GM18511 (cell line): ENCODE results near the gene B9D1.

Experiments used
- ATAC-seq: cut with Tn5 transposase; IDR thresholded peaks from one replicate; pipeline ENCODE4 v1.9.1; 2021; ENCODE audit warnings: mild to moderate bottlenecking, moderate library complexity; ENCODE audit not compliant: unreplicated experiment

B9D1 gene

DNA sequence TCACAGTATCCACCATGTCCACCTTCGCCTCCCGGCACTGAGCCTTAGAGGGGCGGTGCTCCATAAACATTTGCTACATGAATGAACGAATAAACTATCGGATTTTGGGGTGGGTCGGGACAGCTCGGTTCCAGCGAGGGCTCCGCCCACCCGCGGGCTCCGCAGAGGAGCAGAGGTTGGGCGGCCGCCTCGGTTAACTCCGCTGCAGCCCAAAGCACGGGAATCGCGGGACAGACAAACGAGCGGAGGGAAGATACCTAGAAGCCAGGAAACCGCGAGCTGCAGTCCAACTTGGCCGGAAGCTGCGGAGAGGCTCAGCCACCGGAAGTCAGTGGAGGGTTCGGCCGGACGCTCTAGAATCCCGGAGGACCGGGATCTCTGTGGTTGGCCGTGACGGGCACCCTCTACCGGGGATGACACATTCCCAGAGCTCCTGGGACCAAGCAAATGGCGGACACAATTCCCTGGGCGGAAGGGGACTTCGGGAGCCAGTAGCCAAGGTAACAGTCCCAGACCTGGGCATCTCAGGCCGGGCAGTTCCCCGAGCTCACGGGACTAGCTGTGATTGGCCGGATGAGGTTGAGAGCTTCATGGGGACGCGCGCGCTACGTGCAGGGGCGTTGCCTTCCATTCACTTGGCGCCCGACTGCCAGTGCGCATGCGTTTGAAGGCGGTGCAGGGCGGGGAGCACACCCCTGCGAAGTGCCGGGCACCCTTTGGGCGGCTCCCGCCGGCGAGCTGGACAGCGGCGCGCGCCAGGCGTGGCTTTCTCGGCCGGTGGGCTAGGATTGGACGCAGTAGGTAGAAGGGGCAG, 15.3 kb upstream of the B9D1 start:
- peak; percentile 92 for ATAC-seq

DNA sequence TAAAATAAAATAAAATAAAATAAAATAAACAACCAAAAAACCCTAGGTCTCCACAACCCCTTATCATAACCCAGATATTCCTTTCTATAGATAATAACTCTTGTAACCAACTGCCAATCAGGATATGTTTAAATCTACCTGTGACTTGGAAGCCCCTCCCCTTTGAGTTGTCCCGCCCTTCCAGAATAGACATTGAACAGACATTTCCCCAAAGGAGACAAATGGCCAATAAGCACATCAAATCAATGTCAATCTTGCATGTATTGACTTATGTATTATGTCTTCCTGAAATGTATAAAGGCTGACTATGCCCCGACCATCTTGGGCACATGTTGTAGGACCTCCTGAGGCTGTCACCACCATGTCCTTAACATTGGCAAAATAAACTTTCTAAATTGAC, 14.3 kb upstream of the B9D1 start:
- ATAC-seq = no peak

DNA sequence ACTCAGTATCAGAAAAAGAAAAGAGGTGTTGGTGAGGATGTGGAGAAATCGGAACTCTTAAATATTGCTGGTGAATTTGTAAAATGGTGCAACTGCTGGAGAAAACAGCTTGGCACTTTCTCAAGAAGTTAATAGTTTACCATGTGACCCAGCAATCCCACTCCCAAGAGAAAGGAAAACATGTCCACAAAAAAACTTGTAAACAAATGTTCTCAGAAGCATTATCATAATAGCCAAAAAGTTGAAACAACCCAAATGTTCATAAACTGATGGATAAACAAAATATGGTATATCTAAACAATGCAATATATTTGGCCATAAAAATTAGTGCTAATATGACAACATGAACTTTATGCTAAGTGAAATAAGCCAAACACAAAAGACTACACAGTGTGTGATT, 13.2 kb upstream of the B9D1 start:
- no peak for ATAC-seq

DNA sequence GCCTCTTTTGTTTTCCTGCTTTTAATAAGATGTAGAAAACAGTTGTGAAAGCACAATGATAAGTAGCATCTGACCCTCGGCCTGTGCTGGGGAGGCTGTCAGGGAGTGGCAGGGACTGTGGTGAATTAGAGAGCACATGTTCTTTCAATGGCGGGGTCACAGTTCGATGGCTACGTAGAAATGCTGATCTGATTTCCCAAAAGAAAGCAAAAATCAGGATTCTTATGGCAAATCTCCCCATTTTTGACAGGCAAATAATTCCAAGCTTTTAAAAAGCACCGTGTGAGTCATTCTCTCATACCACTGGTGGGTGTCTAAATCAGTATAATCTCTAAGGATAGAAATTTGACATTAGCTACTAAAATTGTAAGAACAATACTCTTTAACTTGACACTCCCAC, 11.6 kb upstream of the B9D1 start:
- ATAC-seq = no peak

DNA sequence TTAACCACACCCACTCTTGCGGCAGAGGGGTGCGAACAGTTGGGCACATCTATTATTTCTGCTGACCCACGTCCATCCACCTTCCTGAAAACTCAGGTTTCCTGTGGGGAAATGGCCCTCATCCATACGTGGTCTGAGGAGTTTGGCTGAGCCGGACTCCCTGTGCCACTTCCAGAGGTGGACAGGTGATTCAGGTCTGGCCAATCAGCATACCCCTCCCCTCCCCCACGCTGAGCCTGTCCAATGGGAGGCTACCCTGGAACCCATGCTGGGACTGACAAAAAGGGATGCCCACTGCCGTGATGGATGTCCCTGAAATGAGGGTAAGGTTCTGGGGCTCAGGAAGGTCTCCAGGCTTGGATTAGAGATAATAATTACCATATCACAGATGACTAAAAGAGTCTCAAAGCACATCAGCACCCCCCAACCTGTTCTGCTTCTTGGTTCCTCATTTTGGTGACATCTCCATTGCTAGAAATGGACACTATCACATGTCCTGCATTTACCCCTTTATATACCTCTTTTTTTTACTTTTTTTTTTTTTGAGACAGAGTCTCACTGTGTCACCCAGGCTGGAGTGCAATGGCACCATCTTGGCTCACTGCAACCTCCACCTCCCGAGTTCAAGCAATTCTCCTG, 10.5 kb upstream of the B9D1 start:
- no peak for ATAC-seq

DNA sequence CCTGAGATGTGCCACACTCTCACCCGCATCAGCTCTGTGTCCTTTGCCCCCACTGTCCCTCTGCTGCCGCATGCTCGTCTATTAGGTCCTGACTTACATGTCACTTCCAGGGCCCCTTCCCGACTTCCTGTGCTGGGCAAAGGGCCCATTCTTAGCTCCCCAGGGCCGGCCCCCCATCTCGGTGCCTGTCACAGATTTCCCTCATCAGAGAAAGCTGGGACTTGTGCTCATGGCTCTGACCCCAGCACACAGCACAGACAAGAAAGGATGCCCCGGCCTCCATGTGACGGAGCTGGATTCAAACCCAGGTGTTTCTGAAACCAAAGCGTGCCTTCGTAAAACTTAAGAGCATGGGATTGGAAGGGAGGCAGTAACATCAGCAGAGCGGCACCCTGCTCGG, 9.9 kb upstream of the B9D1 start:
- no peak for ATAC-seq

DNA sequence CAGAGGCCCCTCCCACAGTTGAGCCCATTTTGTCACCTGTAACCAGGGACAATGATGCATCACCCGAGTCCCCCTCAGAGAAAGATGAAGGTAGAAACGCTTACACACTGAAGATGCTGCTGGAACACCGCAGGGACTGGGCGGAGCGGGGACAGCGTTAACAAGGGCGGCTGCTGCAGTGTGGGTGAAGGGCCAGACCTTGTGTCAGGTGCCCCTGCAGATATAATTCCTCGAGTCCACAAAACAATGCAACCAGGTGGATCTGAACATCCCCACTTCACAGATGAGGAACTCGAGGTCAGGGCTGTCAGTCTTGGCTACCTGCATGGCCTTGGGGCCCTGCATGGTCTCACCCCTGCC, 9.5 kb upstream of the B9D1 start:
- ATAC-seq = no peak

DNA sequence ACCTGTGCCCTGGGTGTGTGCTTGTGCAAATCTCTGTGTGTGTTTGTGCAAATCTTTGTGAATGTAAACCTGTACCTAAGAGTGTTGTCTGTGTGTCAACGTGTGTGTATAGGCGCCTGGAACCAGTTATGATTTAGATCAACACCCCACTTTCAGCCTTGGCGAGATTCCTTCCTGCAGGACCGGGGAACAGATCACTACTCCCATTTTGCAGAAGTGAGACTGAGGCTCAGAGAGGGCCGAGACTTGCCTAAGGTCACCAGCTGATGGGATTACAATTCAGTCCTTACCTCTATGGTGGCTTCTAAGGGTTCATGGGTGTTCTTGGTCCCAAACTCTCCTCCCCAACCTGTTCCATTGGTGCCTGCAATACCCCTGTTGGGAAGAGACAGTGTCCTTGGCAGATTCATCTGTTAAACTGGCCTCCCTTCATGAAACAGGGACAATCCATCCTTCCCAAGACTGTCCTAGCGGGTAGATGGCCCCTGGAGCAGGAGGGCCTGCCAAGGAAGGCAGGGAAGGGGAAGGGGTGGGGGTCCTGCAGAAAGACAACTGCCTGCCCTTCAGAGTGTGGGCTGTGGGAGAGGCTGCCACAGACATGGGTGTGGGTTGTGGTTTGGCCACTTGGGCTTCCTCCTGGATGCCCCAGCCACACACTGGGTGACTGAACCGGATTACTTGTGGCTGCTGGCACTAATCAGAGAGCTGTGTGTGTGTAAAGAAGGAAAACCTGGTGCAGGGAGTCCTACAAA, 8.9 kb upstream of the B9D1 start:
- ATAC-seq = no peak

DNA sequence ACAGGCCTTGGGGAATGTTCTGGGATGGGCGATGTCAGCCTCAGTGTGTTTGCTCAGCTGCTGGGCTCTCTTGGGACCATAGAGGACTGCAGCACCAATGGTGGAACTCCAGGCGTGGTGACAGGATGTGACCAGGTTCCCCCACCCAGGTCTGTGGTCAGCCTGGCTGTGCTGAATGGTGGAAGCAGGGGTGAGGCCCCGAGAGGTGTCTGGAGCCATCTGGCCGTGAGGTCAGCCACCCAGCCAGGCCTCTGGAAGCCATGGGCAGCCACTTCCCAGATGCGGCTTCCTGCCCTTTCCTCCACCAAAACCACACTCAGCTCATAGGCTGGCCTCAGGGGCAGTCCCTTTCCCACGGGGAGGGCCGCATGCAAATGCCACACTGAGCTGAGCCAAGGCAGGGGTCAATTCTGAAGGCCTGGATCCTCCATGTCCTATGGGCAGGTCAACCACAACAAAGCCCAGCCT, 8.0 kb upstream of the B9D1 start:
- ATAC-seq = no peak

DNA sequence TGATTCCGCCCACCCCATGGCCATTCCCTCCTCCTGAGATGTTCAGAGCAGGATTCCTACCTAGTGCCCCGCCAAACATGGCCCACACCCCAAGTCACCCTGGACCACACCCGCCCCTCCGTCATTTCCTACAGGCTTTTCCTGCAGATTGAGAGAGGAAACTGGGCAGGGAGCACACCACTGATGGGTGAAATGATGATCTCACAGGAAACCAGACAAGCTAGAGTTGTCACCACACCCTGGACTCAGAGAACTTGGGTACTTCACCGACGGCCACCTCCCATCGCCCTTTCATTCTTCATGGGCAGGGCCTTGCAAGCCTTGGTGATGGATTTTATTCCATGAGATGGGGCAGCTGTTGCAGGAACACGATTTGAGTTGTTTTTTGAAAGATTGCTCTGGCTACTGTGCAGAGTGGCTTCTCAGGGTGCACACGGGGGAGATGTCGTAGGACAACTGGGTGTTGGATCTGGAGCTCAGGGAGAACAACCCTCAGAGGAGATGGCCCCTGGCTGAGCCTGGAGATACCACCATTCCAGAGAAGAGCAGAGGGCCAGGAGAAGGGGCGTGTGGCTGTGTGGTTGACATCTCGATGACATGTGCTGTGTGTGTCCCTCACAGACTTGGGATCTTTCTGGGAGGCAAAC, 7.4 kb upstream of the B9D1 start:
- ATAC-seq = no peak

DNA sequence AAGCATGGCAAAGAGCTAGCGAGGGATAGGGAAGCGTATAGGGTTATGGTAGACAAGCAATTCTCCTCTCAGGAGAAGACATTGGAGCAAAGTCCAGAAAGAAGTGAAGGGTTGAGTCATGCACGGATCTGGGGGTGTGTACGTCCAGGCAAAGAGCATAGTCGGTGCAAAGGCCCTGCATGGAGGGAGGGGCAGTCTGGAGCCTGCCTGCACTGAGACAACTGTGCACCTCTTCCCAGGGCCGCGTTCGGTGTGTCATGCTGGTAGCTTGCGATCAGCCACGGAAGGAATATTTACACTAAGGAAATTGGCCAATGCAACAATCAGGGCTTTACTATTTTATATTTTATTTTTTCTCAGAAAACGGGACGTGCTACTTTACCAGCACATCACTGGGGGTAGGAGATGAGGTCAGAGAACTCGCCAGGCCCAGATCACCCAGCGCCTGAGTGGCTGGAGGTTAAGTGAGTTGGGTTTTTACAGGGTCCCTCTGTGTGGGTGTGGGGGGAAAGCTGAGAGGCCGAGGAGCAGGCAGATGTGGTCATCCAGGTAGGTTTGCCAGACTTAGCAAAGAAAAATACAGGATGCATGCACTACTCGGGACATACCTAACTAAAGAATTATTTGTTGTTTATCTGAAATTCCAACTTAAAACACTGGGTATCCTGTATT, 6.7 kb upstream of the B9D1 start:
- no peak for ATAC-seq

DNA sequence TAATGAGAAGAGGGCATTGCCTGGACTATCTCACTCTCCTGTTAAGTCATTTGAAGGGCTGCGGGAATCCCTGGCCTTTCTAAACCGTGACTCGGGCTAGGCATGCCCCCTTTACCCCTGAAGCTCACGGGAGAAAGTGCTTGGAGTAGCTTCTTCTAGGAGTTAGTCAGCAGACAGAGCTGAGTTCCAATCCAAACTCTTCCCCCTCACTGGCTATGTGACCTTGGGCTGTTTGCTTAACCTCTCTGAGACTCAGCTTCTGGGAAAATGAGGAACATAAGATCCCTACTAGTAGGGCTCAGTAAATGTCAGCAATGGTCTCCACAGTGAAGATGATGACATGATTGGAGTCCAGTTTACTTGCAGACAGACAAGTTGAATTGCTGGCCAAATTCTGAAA, 5.7 kb upstream of the B9D1 start:
- ATAC-seq = no peak

DNA sequence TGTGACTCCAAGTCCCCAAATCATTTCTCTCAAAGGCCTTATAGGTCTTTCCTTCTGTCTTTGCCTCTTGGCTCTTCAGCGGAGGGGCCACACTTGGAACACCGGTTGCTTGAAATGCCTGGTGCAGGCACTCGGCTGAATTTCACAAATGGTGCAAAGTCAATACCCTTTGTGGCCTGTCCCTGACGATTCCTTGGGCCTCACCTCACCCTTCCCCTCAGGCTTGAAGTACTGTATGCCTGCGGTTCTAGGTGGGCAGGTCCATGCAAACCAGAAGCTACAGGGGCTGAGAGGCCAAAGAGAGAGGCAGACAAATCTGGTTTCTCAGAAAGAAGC, 4.1 kb upstream of the B9D1 start:
- ATAC-seq = no peak

DNA sequence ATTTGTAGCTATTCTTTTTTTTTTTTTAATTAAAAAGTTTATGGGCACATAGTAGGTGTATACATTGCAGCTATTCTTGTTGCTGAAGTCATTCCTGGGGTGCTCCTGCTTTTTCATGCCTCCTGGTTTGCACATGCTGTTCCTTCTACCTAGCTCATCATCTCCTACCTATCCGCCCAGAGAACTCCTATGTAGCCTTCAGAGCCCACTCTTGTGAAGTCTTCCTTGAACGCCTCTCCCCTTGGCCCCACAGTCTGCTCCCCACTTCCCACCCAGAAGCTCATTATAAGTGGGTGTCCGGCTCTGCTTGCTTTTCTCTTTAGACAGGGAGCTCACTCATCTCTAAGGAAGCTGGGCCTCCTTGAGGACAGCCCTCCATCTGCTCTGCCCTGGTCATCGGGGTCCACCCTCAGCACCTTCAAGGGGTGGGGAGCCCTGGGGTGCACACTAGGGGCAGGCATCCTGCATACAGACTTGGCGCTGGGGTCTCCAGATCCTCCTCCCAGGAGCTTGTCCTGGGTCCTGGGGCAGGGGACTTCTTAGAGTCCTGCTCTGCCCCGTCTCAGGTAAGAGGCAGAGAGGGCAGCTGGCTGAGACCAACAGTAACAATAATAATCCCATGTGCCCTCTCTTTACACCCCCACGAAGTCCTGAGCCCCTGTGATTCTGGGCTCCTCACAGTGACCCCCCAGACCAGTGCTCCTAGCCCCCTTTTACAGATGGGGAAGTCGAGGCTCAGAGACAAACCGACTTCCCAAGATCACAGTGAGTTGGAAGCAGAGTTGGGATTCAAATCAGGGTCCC, 3.5 kb upstream of the B9D1 start:
- ATAC-seq = no peak

DNA sequence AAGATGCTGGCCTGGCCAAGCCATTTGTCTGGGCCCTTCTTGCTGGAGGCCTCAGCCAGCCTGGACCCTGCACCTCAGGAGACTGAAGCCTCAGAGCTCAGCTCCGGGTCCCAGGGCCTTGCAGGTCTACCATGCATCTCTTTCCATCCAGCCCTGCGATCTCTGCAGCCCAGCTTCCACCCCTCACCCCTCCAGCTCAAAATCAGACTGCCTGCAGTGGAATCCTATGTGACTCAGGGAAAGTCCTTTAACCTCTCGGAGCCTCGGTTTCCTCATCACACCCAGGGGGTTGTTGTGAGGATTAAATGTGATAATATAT, 2.9 kb upstream of the B9D1 start:
- ATAC-seq = no peak

DNA sequence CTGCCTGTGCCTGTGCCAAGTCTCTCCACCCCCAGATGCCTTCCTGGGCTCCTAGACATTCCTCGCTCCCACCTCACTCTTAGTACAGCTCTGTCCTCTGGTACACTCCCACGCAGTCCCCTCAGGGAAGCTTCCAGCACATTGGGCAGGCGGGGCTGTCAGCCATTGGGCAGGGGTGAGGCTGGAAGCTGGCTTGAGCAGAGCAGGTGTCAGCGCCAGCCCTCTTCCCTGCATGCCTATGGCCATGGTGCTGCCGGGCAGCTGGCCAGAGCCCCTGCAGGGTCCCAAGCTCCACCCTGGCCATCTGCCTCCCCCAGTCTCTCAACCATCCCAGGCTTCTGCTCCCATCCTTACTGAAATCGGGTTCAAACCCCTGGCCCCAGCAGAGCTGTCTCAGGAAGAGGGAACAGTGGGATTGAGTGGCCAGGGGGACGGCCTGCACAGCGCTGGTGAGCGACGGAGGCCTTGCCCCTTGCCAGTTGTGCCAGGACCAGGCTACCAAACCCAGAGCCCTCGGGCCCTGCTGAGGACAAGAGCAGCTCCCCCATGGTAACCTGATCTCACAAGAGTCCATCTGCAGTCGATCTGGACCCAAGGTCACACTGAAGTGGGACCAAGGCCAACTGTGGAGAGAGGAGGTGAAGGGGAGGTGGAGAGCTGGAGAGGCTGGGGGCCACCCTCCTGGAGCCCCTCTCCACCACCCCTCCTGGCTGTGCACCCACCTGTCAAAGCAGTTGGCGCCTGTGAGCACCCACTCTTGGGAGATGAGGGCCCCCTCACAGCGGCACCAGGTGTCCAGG, 2.4 kb upstream of the B9D1 start:
- no peak for ATAC-seq

DNA sequence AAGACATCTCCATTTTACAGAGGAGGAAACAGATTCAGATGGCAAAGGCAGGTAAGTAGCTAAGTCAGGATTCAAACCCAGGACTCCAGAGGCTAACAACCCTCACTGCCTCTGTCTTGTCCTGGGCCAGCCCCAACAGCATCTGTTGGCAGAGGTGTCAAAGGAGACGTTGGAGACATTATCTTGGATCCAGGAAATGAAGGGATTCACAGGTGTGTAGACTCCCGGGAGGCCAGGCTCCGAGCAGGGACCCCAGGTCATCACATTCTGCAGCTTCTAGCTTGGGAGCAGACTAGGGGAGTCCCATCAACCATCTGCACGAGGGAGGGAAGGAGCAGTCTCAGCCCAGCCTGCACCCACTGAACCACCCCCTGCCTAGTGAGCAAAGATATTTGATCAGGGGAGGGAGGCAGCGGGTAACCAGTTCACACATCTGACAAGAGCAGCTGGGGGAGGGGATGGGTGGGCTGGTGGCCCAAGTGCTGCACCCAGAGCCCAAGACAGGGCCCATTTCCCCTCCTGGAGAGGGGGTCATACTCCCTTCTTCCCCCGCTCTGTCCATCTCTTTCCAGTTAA, 1.0 kb upstream of the B9D1 start:
- ATAC-seq = no peak

DNA sequence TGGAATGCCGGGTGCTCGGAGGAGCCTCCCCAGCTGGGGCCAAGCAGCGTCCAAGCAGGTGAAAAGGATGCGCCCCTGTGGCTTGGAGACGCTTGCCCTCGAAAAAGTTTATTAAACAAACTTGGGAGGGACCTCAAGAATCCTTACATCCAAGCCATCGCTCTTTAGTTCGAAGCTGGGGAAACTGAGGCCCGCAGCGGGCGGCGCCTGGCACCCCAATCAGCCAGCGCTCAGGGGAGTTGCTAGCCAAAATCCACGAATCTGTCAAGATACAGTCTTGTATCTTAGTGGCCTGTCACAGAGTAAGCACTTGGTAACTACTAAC, 553 bp upstream of the B9D1 start:
- no peak for ATAC-seq

DNA sequence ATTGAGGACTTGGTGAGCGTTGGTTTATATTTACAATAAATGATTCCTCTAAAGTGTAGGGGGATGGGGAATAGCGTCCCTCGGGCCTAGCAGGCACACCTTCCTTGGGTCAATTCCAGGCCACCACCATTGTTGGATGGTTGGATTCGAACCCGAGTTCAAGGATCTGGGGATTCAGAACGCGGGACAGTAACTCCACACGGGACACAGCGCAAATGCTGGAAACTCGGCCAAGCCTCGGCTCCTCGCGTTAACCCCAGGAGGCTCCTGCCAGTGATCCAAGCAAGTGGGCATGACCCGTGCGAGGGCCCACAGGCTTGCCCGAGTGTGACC, 613 bp downstream of the B9D1 start:
- no peak for ATAC-seq

DNA sequence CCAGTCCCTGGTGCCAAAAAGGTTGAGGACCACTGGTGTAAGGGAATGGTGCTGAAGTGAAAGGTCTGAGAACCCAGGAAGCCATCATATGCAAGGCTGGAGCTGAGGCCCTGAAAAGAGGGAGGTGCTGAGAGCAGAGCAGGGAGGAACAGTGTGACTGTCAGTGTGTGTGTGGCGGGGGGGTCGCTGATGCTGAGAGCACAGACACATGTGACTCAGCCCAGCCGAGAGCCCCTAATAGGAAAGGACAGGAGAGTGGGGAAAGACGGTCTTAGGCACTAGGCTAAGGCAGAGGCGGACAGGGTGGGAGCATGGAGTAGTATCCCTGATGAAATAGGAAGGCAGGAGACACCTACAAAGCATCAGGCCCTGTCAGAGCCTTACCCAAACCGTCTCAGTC, 1.2 kb downstream of the B9D1 start:
- no peak for ATAC-seq
